Breast epithelium (tissue), 3 donors: ENCODE results near the gene B3GALT6.

ENCODE experiments used
- POLR2A ChIP-seq: fragments of 450-650 bp; IDR thresholded peaks from one replicate; pipeline ENCODE4 v1.6.1; 2016; ENCODE audit warnings: antibody characterized with exemption, mild to moderate bottlenecking, moderate library complexity
- POLR2AphosphoS5 ChIP-seq, 3 donors: sonication (generic); formaldehyde crosslinking; IDR thresholded peaks; one replicate each; pipeline ENCODE4 v1.6.1; 2017; ENCODE audit warnings: antibody characterized with exemption in 3 of 3

DNA sequence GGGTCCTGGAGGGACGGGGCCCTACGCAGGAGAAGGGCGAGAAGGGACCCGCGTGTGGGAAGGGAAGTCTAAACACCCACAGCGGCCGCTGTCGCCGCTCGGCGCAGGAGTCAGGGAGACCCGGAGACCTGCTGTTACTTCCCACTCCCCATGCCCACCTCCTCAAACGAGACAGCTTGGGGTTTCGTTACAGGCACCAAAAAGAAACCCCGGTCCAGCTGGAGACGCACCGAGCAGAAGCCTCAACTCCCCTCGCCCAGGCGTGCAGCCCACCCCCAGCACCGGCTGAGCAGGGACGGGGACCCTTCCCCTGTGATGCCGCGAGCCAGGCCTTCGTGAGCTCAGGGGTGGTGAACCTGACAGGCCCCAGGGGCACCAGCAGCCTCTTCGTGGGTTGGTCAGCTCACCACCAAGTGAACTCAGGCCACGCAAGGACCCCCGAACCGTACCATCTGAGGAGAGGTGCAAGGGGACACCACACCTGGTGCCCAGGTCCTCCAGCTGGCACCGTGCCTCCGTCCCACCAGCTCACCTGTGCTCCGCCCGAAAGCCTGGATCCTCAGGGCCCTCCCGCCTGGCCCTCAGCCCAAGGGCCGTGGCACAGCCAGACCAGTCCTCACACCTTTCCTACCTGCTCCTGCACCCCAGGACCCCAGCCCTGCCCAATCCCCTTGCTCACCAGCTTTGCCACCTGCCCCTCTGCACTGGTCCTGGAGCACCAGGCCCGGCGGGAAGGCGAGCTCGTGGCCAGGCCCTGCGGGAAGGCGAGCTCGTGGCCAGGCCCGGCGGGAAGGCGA lies 5.3 kb upstream of the B3GALT6 start:
- TF ChIP-seq POLR2AphosphoS5 (IDR thresholded peaks at IDR 0.05): no peak
- TF ChIP-seq POLR2A: no peak
